CD4-positive, alpha-beta T cell treated with Interleukin-17A for 4 hours (primary cell): ENCODE data around the gene BSND.
A peak's percentile ranks its signal among the peaks of the same experiment; 100 is the strongest.

ENCODE experiments used
- DNase-seq: peaks from one replicate; pipeline ENCODE4 v3.0.0-alpha.2; 2020; ENCODE audit warnings: mixed read lengths

Gene BSND

DNA sequence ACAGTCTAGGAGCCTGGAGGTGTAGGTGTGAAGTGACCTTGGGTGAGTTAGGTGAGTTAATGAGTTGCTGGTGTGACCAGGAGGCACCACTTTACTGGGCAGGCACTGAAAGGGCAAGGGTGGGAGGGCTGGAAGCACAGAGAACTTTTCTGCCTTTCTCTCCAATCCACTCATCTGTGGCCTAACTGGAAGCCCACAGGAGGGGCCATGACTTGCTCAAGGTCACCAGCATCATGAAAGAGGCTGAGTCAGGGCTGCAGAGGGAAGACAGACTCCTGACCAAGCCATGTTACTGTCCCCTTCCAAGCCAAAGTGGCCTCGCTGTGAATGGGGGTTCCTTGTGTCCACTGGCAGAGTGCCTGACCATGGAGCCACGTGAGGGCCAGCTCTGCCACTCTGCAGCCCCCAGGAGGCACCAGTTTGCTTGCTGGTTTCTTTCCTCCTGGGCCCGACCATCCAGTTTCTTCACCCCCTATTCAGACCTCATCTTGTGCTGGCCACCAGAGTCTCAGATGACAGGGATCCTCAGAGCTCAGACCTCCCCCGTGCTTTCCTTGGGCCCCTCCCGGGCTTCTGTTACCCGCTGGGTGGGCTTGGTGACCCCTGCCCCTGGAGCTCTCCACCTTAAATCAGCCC, 4.3 kb upstream of the BSND start:
- no peak for DNase-seq

GRCh38 chr1:54995013-54995760, 3.5 kb upstream of the BSND start:
- DNase-seq = no peak

GRCh38 chr1:54995835-54996234, 2.9 kb upstream of the BSND start:
- DNase-seq = peak; percentile 46

DNA sequence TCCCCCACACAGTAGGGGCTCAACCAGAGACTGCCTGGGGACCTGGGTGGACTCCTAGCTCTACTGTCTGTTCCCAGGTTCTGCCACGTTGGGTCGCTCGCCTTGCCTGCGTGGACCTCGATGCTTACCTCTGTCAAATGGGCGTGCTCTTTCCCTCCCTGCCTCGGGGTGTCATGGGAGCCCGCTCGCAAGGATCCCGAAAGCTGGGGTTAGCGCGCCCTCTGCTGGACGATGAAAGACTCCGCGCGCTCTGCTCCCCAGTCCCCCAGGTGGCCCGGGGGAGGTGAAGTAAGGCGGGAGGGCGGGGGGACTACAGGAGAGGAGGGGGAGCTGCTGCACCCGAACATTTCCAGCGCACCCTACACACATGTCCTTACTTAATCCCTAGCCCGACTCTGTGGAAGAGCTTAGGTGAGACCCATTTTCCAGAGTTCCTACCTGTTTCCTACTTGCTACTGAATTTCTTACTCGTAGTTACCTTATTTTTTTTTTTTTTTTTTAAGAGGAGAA, 2.3 kb upstream of the BSND start:
- peak; percentile 82 for DNase-seq

- peak; percentile 8 for DNase-seq
Measured at GRCh38 chr1:54996869-54997710, 1.6 kb upstream of the BSND start.

DNA sequence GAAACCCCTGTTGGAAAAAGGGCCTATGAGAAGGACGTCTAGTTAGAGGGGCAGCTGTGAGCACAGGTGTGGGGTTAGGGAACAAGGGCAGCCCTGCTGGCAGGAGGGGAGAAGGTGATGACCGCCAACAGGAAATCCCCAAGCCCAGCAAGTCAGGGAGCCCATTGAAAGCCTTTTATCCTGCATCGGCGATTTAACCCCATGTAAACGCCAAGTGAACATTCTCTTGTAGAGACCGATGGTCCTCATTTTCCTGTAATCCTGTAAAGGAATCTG, 1.1 kb upstream of the BSND start:
- DNase-seq = no peak

- no peak for DNase-seq
Measured at GRCh38 chr1:54998100-54998499, 633 bp upstream of the BSND start.

GRCh38 chr1:55000110-55001085, 1.7 kb downstream of the BSND start:
- no peak for DNase-seq

- no peak for DNase-seq
Measured at GRCh38 chr1:55001311-55001710, 2.6 kb downstream of the BSND start.

- DNase-seq = no peak
Measured at GRCh38 chr1:55002686-55003085, 4.0 kb downstream of the BSND start.

DNA sequence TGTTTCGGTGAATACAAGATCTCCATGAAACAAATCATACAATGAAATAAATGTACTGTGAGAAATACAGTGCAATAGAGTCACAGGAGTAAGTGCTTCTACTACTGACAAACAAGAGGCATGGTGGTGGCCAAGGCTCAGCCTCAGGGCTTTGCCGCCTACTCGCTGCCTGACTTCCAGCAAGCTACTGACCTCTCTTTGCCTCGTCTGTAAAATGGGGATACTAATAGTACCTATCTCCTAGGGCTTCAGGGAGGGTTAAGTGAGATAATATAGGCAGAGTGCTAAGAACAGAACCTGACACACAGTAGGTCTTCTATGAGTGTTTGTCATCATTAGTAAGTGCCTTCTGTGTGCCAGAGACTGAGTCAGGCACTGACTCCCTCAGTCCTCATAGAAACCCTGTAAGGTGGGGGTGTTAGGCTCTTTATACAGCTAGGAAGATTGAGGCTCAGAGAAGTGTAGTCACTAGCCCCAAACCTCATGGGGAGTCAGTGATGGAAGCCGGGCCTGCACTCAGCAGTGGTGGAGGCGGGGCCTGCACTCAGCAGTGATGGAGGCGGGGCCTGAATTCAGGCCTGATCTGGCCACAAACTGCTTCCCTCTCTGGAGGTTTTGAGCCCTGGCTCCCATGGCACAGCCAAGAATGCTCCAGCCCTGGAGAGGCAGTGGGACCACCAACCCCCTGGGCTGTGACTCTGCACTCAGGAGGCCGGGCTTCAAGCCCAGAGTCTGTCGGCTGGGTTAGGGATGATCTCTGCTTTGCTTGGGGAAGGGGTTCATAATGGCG, 6.8 kb downstream of the BSND start:
- no peak for DNase-seq

DNA sequence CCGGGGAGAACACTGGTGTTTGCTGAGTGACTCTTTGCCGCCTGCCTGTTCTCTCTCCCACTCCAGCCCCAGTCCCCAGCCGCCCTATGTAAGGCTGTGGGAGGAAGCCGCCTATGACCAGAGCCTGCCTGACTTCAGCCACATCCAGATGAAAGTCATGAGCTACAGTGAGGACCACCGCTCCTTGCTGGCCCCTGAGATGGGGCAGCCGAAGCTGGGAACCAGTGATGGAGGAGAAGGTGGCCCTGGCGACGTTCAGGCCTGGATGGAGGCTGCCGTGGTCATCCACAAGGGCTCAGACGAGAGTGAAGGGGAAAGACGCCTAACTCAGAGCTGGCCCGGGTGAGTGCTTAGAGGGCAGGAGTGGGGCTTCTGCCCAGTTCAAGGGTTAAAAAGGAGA, 8.2 kb downstream of the BSND start:
- no peak for DNase-seq

- no peak for DNase-seq
Measured at GRCh38 chr1:55007625-55008024, 8.9 kb downstream of the BSND start.

DNA sequence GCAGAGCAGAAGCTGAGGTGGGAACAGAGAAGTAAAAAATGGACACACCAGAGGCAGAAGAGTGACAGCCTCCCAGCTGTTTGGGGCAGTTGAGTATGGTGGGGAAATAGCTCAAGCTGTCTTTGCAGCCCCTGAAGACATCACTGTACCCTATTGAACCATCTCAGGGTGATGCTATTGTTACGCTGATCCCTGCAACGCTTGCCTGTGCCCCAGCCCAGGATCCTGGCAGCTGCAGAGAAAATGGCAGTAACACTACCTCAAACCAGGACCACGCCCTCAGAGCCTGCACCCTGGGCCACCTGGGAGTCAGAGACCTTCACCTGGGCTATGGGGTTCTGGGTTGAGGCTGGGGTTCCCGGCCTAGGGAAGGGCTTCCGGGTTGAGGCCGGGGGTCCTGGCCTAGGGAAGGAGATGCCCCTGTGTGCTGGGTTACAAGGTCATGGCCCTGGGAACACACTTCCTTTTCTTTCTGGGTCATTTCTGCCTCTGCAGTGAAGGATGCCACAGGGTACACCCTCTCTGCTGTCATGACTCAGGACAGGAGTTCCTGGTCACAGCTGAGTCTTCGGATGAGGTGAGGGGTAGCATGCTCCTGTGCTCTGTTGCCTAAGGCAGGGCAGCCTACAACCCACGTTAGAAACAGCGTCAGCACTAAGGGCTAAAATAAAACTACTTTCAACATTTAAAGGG, 11.6 kb downstream of the BSND start:
- DNase-seq = no peak

- no peak for DNase-seq
Measured at GRCh38 chr1:55010887-55011217, 12.1 kb downstream of the BSND start.

GRCh38 chr1:55012661-55013060, 13.9 kb downstream of the BSND start:
- DNase-seq = no peak

DNA sequence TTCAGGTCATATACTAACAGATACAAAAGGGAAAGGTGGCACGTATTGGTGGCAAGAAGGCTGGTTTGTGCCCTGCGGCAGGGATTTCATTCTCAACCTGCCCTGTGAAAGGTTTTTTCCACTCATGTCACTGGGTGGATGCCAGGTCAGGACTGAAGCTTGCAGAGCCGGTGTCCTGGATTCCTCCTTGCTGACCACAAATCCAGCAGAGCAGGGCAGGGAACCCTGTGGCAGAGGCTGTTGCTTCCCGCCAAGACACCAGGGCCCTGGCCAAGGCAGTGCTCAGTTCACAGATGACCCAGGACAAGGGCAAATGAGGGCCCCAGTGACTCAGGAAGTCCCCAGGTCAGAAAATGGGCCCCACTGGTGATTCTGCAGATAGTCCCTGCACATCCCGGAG, 16.4 kb downstream of the BSND start:
- DNase-seq = no peak

DNA sequence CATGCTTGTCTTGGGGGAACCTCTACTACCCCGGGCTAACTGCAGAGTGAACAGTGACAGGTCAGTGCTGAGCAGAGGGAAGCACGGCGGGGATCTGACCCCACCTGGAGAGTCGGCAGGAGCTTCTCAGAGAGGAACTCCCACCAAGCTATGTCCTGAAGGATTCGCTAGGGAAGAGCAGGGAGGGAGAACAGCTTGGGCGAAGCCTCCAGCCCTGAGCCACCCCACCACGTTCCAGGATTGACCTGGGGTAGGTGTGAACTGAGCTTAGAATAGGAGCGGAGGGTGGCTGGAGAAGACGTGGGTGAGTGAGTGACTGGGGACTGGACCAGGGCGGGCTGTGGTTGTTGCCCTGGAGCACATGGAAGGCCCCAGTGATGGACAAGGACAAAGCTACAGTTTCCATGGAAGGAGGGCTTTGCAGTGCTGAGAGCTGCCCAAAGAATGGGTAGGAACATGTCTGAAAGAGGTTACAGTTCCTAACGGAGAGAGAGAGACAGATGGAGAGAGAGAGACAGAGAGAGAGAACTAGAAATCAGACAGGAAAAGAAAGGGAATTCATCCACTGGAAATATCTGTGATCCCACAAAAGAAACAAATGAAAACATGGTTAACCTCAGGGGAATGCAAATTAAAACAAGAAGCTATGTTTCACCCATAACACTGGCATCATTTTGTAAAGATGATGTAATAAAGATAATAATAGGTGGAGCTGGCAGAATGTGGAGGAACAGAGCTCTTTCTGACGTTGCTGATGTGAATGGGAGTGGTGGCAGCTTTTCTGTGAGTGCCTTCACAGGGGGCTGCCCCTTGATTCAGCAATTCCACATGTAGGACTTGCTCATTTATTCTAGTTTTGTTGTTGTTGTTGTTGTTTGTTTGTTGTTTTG, 17.2 kb downstream of the BSND start:
- DNase-seq = no peak

DNA sequence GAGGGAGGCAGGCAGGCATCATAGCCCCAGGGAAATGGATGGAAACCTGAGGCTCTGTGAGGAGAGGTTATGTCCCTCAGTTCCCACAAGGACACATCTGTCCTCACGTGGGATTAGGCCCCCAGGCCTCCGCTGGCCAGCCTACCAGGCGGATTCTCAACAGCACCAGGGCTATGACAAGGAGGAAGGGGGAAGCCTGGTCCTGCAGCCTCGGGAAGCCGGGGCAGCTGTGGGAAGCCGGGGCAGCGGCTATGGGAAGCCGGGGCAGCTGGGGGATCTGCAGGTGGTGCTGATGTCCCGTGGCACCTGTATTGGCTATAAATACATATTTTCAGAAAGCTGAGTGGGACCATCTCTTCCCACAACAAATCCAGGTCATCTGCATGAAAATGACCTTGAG, 19.7 kb downstream of the BSND start:
- DNase-seq = no peak

- peak; percentile 68 for DNase-seq
Measured at GRCh38 chr1:55021942-55022546, 23.3 kb downstream of the BSND start.
